H9 (cell line): ENCODE measurements around the gene RUNX2. TPM values are rescaled to one million over a fixed set of nuclear protein-coding genes. Genes with fewer than 3 reads are reported as not detected.

Source experiments
- DNase-seq: peaks from one replicate; pipeline ENCODE4 v3.0.0-alpha.2; 2017
- H2AFZ ChIP-seq: one replicate; pipeline ENCODE4 v1.6.1; 2013; ENCODE audit warnings: mild to moderate bottlenecking, low read length, control low read depth, moderate library complexity
- H2AK5ac ChIP-seq: 2 replicates; pipeline ENCODE4 v1.6.1; 2013; ENCODE audit warnings: low read length, control low read depth, mixed read lengths; ENCODE audit not compliant: insufficient read length
- H2BK120ac ChIP-seq: one replicate; pipeline ENCODE4 v1.6.1; 2013; ENCODE audit warnings: low read depth, mild to moderate bottlenecking, low read length, control low read depth, inconsistent platforms; ENCODE audit not compliant: poor library complexity, severe bottlenecking
- H2BK12ac ChIP-seq: 2 replicates; pipeline ENCODE4 v1.6.1; 2013; ENCODE audit warnings: low read length, control low read depth, mixed read lengths, low read depth; ENCODE audit not compliant: insufficient read length
- H2BK15ac ChIP-seq: 2 replicates; pipeline ENCODE4 v1.6.1; 2013; ENCODE audit warnings: low read depth, low read length, control low read depth
- H2BK20ac ChIP-seq: one replicate; pipeline ENCODE4 v1.6.1; 2013; ENCODE audit warnings: low read depth, mild to moderate bottlenecking, low read length, control low read depth, inconsistent platforms; ENCODE audit not compliant: poor library complexity, severe bottlenecking
- H2BK5ac ChIP-seq: 2 replicates; pipeline ENCODE4 v1.6.1; 2013; ENCODE audit warnings: low read length, control low read depth, mixed read lengths; ENCODE audit not compliant: insufficient read length
- H3K14ac ChIP-seq: 2 replicates; pipeline ENCODE4 v1.6.1; 2013; ENCODE audit warnings: low read length, control low read depth; ENCODE audit not compliant: insufficient read depth
- H3K18ac ChIP-seq: 2 replicates; pipeline ENCODE4 v1.6.1; 2013; ENCODE audit warnings: low read depth, mild to moderate bottlenecking, mixed read lengths, low read length, control low read depth; ENCODE audit not compliant: insufficient read length
- H3K23ac ChIP-seq: 2 replicates; pipeline ENCODE4 v1.6.1; 2013; ENCODE audit warnings: low read length, control low read depth, mixed read lengths, low read depth; ENCODE audit not compliant: insufficient read length
- H3K23me2 ChIP-seq: 2 replicates; pipeline ENCODE4 v1.6.1; 2013; ENCODE audit warnings: low read depth, mild to moderate bottlenecking, mixed read lengths, low read length, control low read depth; ENCODE audit not compliant: insufficient read length, poor library complexity, severe bottlenecking
- H3K27ac ChIP-seq: 2 replicates; pipeline ENCODE4 v1.5.1; 2013; ENCODE audit warnings: low read length, control low read depth, mixed read lengths, low read depth; ENCODE audit not compliant: insufficient read length
- H3K27me3 ChIP-seq: 2 replicates; pipeline ENCODE4 v1.6.1; 2013; ENCODE audit warnings: low read length, control low read depth, inconsistent platforms; ENCODE audit not compliant: insufficient read depth
- H3K4ac ChIP-seq: 2 replicates; pipeline ENCODE4 v1.6.1; 2013; ENCODE audit warnings: low read depth, mild to moderate bottlenecking, control low read depth, inconsistent platforms, low read length, moderate library complexity
- H3K4me1 ChIP-seq: 2 replicates; pipeline ENCODE4 v1.6.1; 2013; ENCODE audit warnings: low read length, control low read depth, inconsistent platforms; ENCODE audit not compliant: insufficient read depth
- H3K4me2 ChIP-seq: 2 replicates; pipeline ENCODE4 v1.6.1; 2013; ENCODE audit warnings: low read length, control low read depth, mixed read lengths; ENCODE audit not compliant: insufficient read length, insufficient read depth
- H3K56ac ChIP-seq: 2 replicates; pipeline ENCODE4 v1.6.1; 2013; ENCODE audit warnings: low read depth, mild to moderate bottlenecking, mixed read lengths, low read length, control low read depth; ENCODE audit not compliant: insufficient read length
- H3K79me1 ChIP-seq: 2 replicates; pipeline ENCODE4 v1.6.1; 2013; ENCODE audit warnings: low read depth, mild to moderate bottlenecking, moderate library complexity, low read length, control low read depth, inconsistent platforms; ENCODE audit not compliant: insufficient read depth, poor library complexity, severe bottlenecking
- H3K79me2 ChIP-seq: 2 replicates; pipeline ENCODE4 v1.6.1; 2013; ENCODE audit warnings: low read length, control low read depth, inconsistent platforms; ENCODE audit not compliant: insufficient read depth
- H3K9ac ChIP-seq: 2 replicates; pipeline ENCODE4 v1.6.1; 2013; ENCODE audit warnings: low read length, control low read depth, mixed read lengths; ENCODE audit not compliant: insufficient read length; ENCODE audit errors: extremely low read depth
- H3K9me3 ChIP-seq: one replicate; pipeline ENCODE4 v1.6.1; 2013; ENCODE audit warnings: low read depth, low read length, inconsistent platforms; ENCODE audit not compliant: control insufficient read depth
- H3T11ph ChIP-seq: one replicate; pipeline ENCODE4 v1.6.1; 2013; ENCODE audit warnings: mild to moderate bottlenecking, low read length, control low read depth, inconsistent platforms
- H4K20me1 ChIP-seq: one replicate; pipeline ENCODE4 v1.6.1; 2013; ENCODE audit not compliant: control insufficient read depth, insufficient read length, insufficient read depth
- H4K5ac ChIP-seq: 2 replicates; pipeline ENCODE4 v1.6.1; 2013; ENCODE audit warnings: low read depth, mild to moderate bottlenecking, mixed read lengths, low read length, control low read depth; ENCODE audit not compliant: insufficient read length
- H4K8ac ChIP-seq: replicated peaks from 2 replicates; pipeline ENCODE4 v1.6.1; 2013; ENCODE audit warnings: low read length, control low read depth, mixed read lengths, low read depth; ENCODE audit not compliant: insufficient read length
- H4K91ac ChIP-seq: 2 replicates; pipeline ENCODE4 v1.6.1; 2013; ENCODE audit warnings: low read depth, mild to moderate bottlenecking, moderate library complexity, mixed read lengths, low read length, control low read depth; ENCODE audit not compliant: insufficient read length
- H3K27ac Mint-ChIP-seq, 3 experiments: 2 replicates in 2 of 3; 3 replicates in 1 of 3; pipeline ENCODE4 v1.8.0; 2020 to 2021; ENCODE audit warnings: mixed read lengths in 3 of 3, mild to moderate bottlenecking in 1 of 3, moderate library complexity in 1 of 3
- H3K27me3 Mint-ChIP-seq: 2 replicates; pipeline ENCODE4 v1.8.0; 2021; ENCODE audit warnings: low read depth, mild to moderate bottlenecking, moderate library complexity, mixed read lengths
- H3K36me3 Mint-ChIP-seq, 3 experiments: 2 replicates in 2 of 3; 3 replicates in 1 of 3; pipeline ENCODE4 v1.8.0; 2020 to 2021; ENCODE audit warnings: low read depth in 3 of 3, mixed read lengths in 3 of 3; ENCODE audit not compliant: insufficient read depth in 1 of 3
- H3K4me1 Mint-ChIP-seq, 2 experiments: 2 replicates each; pipeline ENCODE4 v1.8.0; 2020; ENCODE audit warnings: mixed read lengths in 2 of 2
- H3K4me3 Mint-ChIP-seq, 2 experiments: 2 replicates in 1 of 2; 3 replicates in 1 of 2; pipeline ENCODE4 v1.8.0; 2020 to 2021; ENCODE audit warnings: mild to moderate bottlenecking in 2 of 2, mixed read lengths in 2 of 2, moderate library complexity in 1 of 2
- H3K9me3 Mint-ChIP-seq, 2 experiments: 2 replicates in 1 of 2; 3 replicates in 1 of 2; pipeline ENCODE4 v1.8.0; 2020; ENCODE audit warnings: mild to moderate bottlenecking in 2 of 2, mixed read lengths in 2 of 2, moderate library complexity in 1 of 2
- CTCF ChIP-seq: fragments of 200-600 bp; sonication (generic); conservative IDR thresholded peaks from 3 replicates; pipeline ENCODE4 v1.8.0; 2021; ENCODE audit warnings: antibody characterized with exemption, mild to moderate bottlenecking
- whole genome bisulfite sequencing: extraction: QIAGEN DNeasy Blood & Tissue Kit; methylation state at CpG from one replicate; pipeline ENCODE4 v1.1.7; 2013; ENCODE audit warnings: missing lambda C conversion rate, low lambda C conversion rate, mixed read lengths; ENCODE audit not compliant: insufficient read length; ENCODE audit errors: extremely low coverage; 5-methylcytosine and 5-hydroxymethylcytosine counted together
- total RNA-seq: library from RNA; stranded (reverse); gene quantifications from 2 replicates; pipeline ENCODE4 v1.2.1, GENCODE V29; 2021

Gene RUNX2
- total RNA-seq, 1 experiment from 2014 or later = 0.15 TPM

GRCh38 chr6:45665859-45666258 is 337.7 kb downstream of the RUNX2 start:
- Histone ChIP-seq H3T11ph (no peak overlapping the region), H3K18ac (no peak overlapping the region), H3K56ac (no peak overlapping the region), H3K9me3 (no peaks in the 10 kb centered on the region), H2BK5ac (no peak overlapping the region), H3K23me2 (peaks cover 6% of the 10 kb centered on the region), H3K14ac (no peak overlapping the region), H2AK5ac (no peak overlapping the region), H3K79me1 (no peaks in the 10 kb centered on the region), H3K79me2 (no peaks in the 10 kb centered on the region), H2AFZ (no peak overlapping the region), H3K23ac (no peak overlapping the region), H3K27ac (no peak overlapping the region), H3K4ac (no peak overlapping the region), H2BK15ac (no peak overlapping the region), H4K5ac (no peak overlapping the region), H3K27me3 (peaks cover 20% of the 10 kb centered on the region; the same call in 1 of the 2 replicates), H4K20me1 (no peaks in the 10 kb centered on the region), H2BK12ac (no peak overlapping the region), H4K8ac (no peak overlapping the region), H3K4me1 (no peaks in the 10 kb centered on the region; the same call in 1 of the 2 replicates), H4K91ac (no peak overlapping the region), H3K4me2 (no peak overlapping the region), H3K9ac (no peak overlapping the region), H2BK120ac (no peak overlapping the region), H2BK20ac (no peak overlapping the region)
- Mint-ChIP-seq H3K9me3 (peaks cover 2% of the 10 kb centered on the region in 2 experiments; a peak in 3 of 5 replicates), H3K4me3 (no peak overlapping the region), H3K4me1 (peaks cover 26 to 30% of the 10 kb centered on the region in 2 experiments), H3K27me3 (peaks cover 55% of the 10 kb centered on the region), H3K27ac (no peak overlapping the region), H3K36me3 (0 out of 7 replicates have a peak, but pooled peaks cover 0 to 2% (median 0%) of the 10 kb centered on the region in 3 experiments)
- no peak for DNase-seq
- WGBS = no CpG with 5 or more reads among the region's 7 CpGs
- no peak for TF ChIP-seq CTCF
